Parathyroid adenoma (tissue), 2 donors: ENCODE results near the gene NUDT7.

Experiments
- H2AFZ ChIP-seq: fragments of 300-600 bp; sonication (generic); one replicate; pipeline ENCODE4 v1.7.0; 2017; ENCODE audit warnings: antibody characterized with exemption, mild to moderate bottlenecking
- H3K27ac ChIP-seq: fragments of 300-600 bp; sonication (generic); one replicate; pipeline ENCODE4 v1.7.0; 2017
- H3K27me3 ChIP-seq: fragments of 300-600 bp; sonication (generic); one replicate; pipeline ENCODE4 v1.7.0; 2017; ENCODE audit warnings: low read length; ENCODE audit not compliant: control insufficient read depth, insufficient read depth
- H3K36me3 ChIP-seq: fragments of 300-600 bp; sonication (generic); one replicate; pipeline ENCODE4 v1.7.0; 2017; ENCODE audit warnings: low read length; ENCODE audit not compliant: control insufficient read depth, insufficient read depth
- H3K4me1 ChIP-seq: fragments of 300-600 bp; sonication (generic); one replicate; pipeline ENCODE4 v1.7.0; 2017; ENCODE audit warnings: control low read depth
- H3K4me2 ChIP-seq: fragments of 300-600 bp; sonication (generic); one replicate; pipeline ENCODE4 v1.7.0; 2017; ENCODE audit warnings: low read length
- H3K4me3 ChIP-seq: fragments of 300-600 bp; sonication (generic); one replicate; pipeline ENCODE4 v1.7.0; 2017; ENCODE audit warnings: low read depth, low read length
- H3K79me2 ChIP-seq: fragments of 300-600 bp; sonication (generic); one replicate; pipeline ENCODE4 v1.7.0; 2017; ENCODE audit warnings: control low read depth
- H3K9ac ChIP-seq: fragments of 300-600 bp; sonication (generic); one replicate; pipeline ENCODE4 v1.7.0; 2017; ENCODE audit warnings: mild to moderate bottlenecking
- H3K9me3 ChIP-seq: fragments of 300-600 bp; sonication (generic); one replicate; pipeline ENCODE4 v1.7.0; 2017; ENCODE audit warnings: low read length; ENCODE audit not compliant: control insufficient read depth
- CTCF ChIP-seq: fragments of 300-600 bp; sonication (generic); IDR thresholded peaks from one replicate; pipeline ENCODE4 v1.7.0; 2017; ENCODE audit warnings: antibody characterized with exemption, mild to moderate bottlenecking
- donor health status: primary hyperparathyroidism.

The NUDT7 gene

GRCh38 chr16:77696149-77696548 lies 26.2 kb upstream of the NUDT7 start:
- Histone ChIP-seq H3K9me3 (no peaks in the 10 kb centered on the region), H3K4me2 (peak overlapping the region; percentile 4), H3K4me3 (no peak overlapping the region), H3K27ac (peak overlapping the region; percentile 55), H3K9ac (no peak overlapping the region), H3K79me2 (no peaks in the 10 kb centered on the region), H3K36me3 (no peaks in the 10 kb centered on the region), H2AFZ (peak overlapping the region; percentile 18), H3K4me1 (peaks cover 10% of the 10 kb centered on the region), H3K27me3 (no peaks in the 10 kb centered on the region)
- no peak for TF ChIP-seq CTCF

DNA sequence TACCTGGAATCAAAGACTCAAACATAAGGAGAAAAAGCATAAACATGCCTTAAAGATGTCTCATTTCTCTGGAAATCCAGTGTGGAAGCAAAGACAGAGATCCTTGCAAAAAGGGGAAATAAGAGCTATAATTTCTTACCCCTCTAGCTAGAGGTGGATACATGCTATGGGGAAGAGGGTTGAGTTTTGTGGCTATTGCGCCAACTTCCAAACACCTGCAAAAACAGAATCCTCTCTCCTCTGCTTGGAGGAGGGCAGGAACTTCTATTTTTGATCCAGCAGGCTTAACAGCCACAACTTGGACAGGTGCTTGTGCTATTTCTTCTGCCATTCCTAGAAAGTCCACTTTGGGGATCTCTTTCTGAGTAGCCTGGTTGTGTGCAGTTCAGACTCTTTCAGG lies 21.5 kb upstream of the NUDT7 start:
- no peaks in the 10 kb centered on the region for H3K79me2 ChIP-seq
- no peak overlapping the region for H3K27ac ChIP-seq
- no peak for TF ChIP-seq CTCF
- H3K9me3 ChIP-seq: no peaks in the 10 kb centered on the region
- H3K9ac ChIP-seq: no peak overlapping the region
- no peak overlapping the region for H3K4me3 ChIP-seq
- no peaks in the 10 kb centered on the region for H3K27me3 ChIP-seq
- no peak overlapping the region for H2AFZ ChIP-seq
- no peaks in the 10 kb centered on the region for H3K36me3 ChIP-seq
- no peak overlapping the region for H3K4me2 ChIP-seq
- peaks cover 7% of the 10 kb centered on the region for H3K4me1 ChIP-seq

- Histone ChIP-seq H2AFZ (no peak overlapping the region), H3K4me1 (no peaks in the 10 kb centered on the region), H3K27ac (no peak overlapping the region), H3K27me3 (no peaks in the 10 kb centered on the region), H3K4me2 (no peak overlapping the region), H3K4me3 (no peak overlapping the region), H3K79me2 (no peaks in the 10 kb centered on the region), H3K9ac (no peak overlapping the region), H3K9me3 (no peaks in the 10 kb centered on the region), H3K36me3 (no peaks in the 10 kb centered on the region)
- TF ChIP-seq CTCF: no peak
Observed at GRCh38 chr16:77705351-77705750, 17.0 kb upstream of the NUDT7 start.

DNA sequence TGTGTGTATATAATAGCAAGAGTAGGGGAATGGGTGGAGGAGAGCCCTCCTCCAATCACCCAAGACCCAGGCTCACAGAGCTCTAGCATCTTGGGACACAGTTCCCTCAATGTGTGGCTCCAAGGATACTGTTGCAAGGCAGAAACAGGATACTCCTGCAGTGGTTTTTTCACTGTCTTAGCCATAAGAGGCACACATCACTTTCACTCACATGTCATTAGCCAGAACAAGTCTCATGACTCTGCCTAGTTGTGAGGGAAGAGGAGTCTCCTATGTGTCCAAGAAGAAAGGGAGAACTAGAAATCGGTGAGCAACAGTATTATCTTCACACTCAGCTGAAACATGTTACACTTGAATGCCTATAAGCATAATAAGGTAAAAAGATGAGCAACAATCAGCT lies 11.1 kb upstream of the NUDT7 start:
- no peak overlapping the region for H3K9ac ChIP-seq
- no peaks in the 10 kb centered on the region for H3K9me3 ChIP-seq
- no peak for TF ChIP-seq CTCF
- H3K79me2 ChIP-seq: no peaks in the 10 kb centered on the region
- no peak overlapping the region for H3K27ac ChIP-seq
- H3K36me3 ChIP-seq: no peaks in the 10 kb centered on the region
- peak overlapping the region; percentile 61 for H2AFZ ChIP-seq
- peaks cover 15% of the 10 kb centered on the region for H3K4me1 ChIP-seq
- H3K4me3 ChIP-seq: no peak overlapping the region
- H3K27me3 ChIP-seq: no peaks in the 10 kb centered on the region
- peak overlapping the region; percentile 32 for H3K4me2 ChIP-seq

DNA sequence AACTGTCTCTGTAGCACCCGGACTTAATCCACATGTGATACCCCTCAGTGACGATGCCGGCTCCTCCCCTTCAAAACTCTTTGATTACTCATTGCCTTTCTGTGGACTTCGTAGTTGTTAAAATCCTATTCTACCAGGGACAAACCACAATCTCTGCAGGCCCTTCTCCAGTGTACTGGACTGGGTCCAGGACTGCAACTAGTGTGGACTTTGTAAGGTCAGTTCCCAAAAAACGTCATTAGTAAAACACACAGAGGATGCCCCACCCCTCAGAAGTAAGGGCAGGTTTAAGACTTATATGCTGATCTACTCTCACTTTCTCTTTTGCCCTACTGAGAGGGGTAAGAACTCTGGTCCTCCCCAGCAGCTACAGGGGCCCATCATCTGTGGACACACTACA lies 10.5 kb upstream of the NUDT7 start:
- Histone ChIP-seq H2AFZ (peak overlapping the region; percentile 61), H3K4me2 (peak overlapping the region; percentile 32), H3K4me3 (no peak overlapping the region), H3K4me1 (peaks cover 15% of the 10 kb centered on the region), H3K36me3 (no peaks in the 10 kb centered on the region), H3K27ac (no peak overlapping the region), H3K9ac (no peak overlapping the region), H3K27me3 (no peaks in the 10 kb centered on the region), H3K9me3 (no peaks in the 10 kb centered on the region), H3K79me2 (no peaks in the 10 kb centered on the region)
- TF ChIP-seq CTCF: no peak
